ENCODE data around the gene MYO10. TPM values are rescaled to one million over a fixed set of nuclear protein-coding genes. Genes with fewer than 3 reads are reported as not detected.

The MYO10 gene
- total and polyA plus RNA-seq, 2 experiments from 2014 or later, result 119 to 276 TPM

DNA sequence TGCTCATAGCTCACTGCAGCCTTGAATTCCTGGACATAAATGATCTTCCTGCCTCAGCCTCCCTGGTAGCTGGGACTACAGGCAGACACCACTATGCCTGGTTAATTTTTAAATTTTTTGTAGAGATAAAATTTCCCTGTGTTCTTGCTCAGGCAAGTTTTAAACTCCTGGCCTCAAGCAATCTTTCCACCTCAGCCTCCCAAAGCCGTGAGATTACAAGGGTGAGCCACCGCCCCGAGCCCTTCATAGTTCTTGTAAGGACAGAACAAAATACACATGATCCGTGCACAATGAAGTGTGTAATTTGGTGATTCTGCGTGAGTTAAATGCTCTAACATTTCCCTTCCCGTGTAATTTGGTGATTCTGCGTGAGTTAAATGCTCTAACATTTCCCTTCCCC lies 27.7 kb upstream of the MYO10 start (continued):
- TF ChIP-seq EZH2 (IDR thresholded peaks at IDR 0.05; ENCODE audit: low read depth, unreplicated experiment) (no peak), POLR2AphosphoS5 (IDR thresholded peaks at IDR 0.05; ENCODE audit: low read depth) (no peak), ZNF114 (CRISPR knock-in tag; IDR thresholded peaks at IDR 0.05) (no peak), CREB1 (CRISPR knock-in tag; IDR thresholded peaks at IDR 0.05; ENCODE audit: low read depth) (no peak), STAT1 (IDR thresholded peaks at IDR 0.05; ENCODE audit: unreplicated experiment) (no peak)
- TF ChIP-seq, protein P1, sequence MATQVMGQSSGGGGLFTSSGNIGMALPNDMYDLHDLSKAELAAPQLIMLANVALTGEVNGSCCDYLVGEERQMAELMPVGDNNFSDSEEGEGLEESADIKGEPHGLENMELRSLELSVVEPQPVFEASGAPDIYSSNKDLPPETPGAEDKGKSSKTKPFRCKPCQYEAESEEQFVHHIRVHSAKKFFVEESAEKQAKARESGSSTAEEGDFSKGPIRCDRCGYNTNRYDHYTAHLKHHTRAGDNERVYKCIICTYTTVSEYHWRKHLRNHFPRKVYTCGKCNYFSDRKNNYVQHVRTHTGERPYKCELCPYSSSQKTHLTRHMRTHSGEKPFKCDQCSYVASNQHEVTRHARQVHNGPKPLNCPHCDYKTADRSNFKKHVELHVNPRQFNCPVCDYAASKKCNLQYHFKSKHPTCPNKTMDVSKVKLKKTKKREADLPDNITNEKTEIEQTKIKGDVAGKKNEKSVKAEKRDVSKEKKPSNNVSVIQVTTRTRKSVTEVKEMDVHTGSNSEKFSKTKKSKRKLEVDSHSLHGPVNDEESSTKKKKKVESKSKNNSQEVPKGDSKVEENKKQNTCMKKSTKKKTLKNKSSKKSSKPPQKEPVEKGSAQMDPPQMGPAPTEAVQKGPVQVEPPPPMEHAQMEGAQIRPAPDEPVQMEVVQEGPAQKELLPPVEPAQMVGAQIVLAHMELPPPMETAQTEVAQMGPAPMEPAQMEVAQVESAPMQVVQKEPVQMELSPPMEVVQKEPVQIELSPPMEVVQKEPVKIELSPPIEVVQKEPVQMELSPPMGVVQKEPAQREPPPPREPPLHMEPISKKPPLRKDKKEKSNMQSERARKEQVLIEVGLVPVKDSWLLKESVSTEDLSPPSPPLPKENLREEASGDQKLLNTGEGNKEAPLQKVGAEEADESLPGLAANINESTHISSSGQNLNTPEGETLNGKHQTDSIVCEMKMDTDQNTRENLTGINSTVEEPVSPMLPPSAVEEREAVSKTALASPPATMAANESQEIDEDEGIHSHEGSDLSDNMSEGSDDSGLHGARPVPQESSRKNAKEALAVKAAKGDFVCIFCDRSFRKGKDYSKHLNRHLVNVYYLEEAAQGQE (IDR thresholded peaks at IDR 0.05; ENCODE audit: unreplicated experiment), result no peak

DNA sequence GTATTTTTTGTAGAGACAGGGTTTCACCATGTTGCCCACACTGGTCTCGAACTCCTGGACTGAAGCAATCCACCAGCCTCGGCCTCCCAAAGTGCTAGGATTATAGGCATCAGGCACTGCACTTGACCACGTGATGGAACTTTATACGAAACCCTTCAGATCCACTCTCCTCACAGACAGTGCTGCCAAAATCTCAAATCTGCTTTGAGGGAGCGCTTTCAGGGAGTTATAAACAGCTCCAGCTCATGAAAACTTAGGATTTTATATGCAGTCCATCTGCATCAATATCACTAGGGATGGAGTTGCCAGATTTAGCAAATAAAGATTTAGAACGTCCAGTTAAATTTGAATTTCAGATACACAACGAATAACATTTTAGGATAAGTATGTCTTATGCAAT lies 25.0 kb upstream of the MYO10 start:
- Mint-ChIP-seq H3K27me3 (ENCODE audit: insufficient read depth, low read depth, poor library complexity) (peaks cover 2% of the 10 kb centered on the region), H3K36me3 (ENCODE audit: low read depth) (no peaks in the 10 kb centered on the region), H3K27ac (no peak overlapping the region), H3K9me3 (peaks cover 3% of the 10 kb centered on the region; the same call in 2 of the 3 replicates), H3K4me1 (peaks cover 11% of the 10 kb centered on the region; the same call in 2 of the 3 replicates), H3K4me3 (no peak overlapping the region)
- Histone ChIP-seq H3K27me3 (ENCODE audit: insufficient read depth) (no peaks in the 10 kb centered on the region), H3K4me1 (ENCODE audit: insufficient read depth) (no peaks in the 10 kb centered on the region), H3K4me2 (no peak overlapping the region), H3F3A (replicated peaks; ENCODE audit: low read depth) (no peaks in the 10 kb centered on the region), H3K4me3 (no peak overlapping the region), H3K36me3 (ENCODE audit: insufficient read depth) (no peaks in the 10 kb centered on the region), H3K79me2 (replicated peaks; ENCODE audit: insufficient read depth) (no peaks in the 10 kb centered on the region), H3K27ac (ENCODE audit: low read depth) (no peak overlapping the region), H4K20me1 (replicated peaks; ENCODE audit: insufficient read depth) (no peaks in the 10 kb centered on the region), H2AFZ (peak overlapping the region; percentile 59; the same call in 1 of the 2 replicates), H3K9me2 (ENCODE audit: insufficient read depth) (no peaks in the 10 kb centered on the region)
- DNase-seq (ENCODE audit: low spot score) (no peak), ATAC-seq (no peak)
- no peak for TF ChIP-seq ZNF331 (CRISPR knock-in tag; IDR thresholded peaks at IDR 0.05; ENCODE audit: low read depth)
- TF ChIP-seq EZH2 (IDR thresholded peaks at IDR 0.05; ENCODE audit: low read depth, unreplicated experiment), result no peak
- no peak for TF ChIP-seq JUNB (IDR thresholded peaks at IDR 0.05; ENCODE audit: unreplicated experiment)
- TF ChIP-seq ZNF114 (CRISPR knock-in tag; IDR thresholded peaks at IDR 0.05), result no peak
- TF ChIP-seq, protein P2, sequence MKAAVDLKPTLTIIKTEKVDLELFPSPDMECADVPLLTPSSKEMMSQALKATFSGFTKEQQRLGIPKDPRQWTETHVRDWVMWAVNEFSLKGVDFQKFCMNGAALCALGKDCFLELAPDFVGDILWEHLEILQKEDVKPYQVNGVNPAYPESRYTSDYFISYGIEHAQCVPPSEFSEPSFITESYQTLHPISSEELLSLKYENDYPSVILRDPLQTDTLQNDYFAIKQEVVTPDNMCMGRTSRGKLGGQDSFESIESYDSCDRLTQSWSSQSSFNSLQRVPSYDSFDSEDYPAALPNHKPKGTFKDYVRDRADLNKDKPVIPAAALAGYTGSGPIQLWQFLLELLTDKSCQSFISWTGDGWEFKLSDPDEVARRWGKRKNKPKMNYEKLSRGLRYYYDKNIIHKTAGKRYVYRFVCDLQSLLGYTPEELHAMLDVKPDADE (IDR thresholded peaks at IDR 0.05), result no peak
- TF ChIP-seq NANOG (IDR thresholded peaks at IDR 0.05; ENCODE audit: borderline replicate concordance), result no peak
- TF ChIP-seq, protein P3, sequence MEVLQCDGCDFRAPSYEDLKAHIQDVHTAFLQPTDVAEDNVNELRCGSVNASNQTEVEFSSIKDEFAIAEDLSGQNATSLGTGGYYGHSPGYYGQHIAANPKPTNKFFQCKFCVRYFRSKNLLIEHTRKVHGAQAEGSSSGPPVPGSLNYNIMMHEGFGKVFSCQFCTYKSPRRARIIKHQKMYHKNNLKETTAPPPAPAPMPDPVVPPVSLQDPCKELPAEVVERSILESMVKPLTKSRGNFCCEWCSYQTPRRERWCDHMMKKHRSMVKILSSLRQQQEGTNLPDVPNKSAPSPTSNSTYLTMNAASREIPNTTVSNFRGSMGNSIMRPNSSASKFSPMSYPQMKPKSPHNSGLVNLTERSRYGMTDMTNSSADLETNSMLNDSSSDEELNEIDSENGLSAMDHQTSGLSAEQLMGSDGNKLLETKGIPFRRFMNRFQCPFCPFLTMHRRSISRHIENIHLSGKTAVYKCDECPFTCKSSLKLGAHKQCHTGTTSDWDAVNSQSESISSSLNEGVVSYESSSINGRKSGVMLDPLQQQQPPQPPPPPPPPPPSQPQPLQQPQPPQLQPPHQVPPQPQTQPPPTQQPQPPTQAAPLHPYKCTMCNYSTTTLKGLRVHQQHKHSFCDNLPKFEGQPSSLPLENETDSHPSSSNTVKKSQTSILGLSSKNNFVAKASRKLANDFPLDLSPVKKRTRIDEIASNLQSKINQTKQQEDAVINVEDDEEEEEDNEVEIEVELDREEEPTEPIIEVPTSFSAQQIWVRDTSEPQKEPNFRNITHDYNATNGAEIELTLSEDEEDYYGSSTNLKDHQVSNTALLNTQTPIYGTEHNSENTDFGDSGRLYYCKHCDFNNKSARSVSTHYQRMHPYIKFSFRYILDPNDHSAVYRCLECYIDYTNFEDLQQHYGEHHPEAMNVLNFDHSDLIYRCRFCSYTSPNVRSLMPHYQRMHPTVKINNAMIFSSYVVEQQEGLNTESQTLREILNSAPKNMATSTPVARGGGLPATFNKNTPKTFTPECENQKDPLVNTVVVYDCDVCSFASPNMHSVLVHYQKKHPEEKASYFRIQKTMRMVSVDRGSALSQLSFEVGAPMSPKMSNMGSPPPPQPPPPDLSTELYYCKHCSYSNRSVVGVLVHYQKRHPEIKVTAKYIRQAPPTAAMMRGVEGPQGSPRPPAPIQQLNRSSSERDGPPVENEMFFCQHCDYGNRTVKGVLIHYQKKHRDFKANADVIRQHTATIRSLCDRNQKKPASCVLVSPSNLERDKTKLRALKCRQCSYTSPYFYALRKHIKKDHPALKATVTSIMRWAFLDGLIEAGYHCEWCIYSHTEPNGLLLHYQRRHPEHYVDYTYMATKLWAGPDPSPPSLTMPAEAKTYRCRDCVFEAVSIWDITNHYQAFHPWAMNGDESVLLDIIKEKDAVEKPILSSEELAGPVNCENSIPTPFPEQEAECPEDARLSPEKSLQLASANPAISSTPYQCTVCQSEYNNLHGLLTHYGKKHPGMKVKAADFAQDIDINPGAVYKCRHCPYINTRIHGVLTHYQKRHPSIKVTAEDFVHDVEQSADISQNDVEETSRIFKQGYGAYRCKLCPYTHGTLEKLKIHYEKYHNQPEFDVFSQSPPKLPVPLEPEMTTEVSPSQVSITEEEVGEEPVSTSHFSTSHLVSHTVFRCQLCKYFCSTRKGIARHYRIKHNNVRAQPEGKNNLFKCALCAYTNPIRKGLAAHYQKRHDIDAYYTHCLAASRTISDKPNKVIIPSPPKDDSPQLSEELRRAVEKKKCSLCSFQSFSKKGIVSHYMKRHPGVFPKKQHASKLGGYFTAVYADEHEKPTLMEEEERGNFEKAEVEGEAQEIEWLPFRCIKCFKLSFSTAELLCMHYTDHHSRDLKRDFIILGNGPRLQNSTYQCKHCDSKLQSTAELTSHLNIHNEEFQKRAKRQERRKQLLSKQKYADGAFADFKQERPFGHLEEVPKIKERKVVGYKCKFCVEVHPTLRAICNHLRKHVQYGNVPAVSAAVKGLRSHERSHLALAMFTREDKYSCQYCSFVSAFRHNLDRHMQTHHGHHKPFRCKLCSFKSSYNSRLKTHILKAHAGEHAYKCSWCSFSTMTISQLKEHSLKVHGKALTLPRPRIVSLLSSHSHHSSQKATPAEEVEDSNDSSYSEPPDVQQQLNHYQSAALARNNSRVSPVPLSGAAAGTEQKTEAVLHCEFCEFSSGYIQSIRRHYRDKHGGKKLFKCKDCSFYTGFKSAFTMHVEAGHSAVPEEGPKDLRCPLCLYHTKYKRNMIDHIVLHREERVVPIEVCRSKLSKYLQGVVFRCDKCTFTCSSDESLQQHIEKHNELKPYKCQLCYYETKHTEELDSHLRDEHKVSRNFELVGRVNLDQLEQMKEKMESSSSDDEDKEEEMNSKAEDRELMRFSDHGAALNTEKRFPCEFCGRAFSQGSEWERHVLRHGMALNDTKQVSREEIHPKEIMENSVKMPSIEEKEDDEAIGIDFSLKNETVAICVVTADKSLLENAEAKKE (CRISPR knock-in tag; IDR thresholded peaks at IDR 0.05), result no peak
- TF ChIP-seq, protein P4, sequence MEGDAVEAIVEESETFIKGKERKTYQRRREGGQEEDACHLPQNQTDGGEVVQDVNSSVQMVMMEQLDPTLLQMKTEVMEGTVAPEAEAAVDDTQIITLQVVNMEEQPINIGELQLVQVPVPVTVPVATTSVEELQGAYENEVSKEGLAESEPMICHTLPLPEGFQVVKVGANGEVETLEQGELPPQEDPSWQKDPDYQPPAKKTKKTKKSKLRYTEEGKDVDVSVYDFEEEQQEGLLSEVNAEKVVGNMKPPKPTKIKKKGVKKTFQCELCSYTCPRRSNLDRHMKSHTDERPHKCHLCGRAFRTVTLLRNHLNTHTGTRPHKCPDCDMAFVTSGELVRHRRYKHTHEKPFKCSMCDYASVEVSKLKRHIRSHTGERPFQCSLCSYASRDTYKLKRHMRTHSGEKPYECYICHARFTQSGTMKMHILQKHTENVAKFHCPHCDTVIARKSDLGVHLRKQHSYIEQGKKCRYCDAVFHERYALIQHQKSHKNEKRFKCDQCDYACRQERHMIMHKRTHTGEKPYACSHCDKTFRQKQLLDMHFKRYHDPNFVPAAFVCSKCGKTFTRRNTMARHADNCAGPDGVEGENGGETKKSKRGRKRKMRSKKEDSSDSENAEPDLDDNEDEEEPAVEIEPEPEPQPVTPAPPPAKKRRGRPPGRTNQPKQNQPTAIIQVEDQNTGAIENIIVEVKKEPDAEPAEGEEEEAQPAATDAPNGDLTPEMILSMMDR (conservative IDR thresholded peaks at IDR 0.05; ENCODE audit: low read depth in 2 of 2), result no peak
- no peak for TF ChIP-seq STAT1 (IDR thresholded peaks at IDR 0.05; ENCODE audit: unreplicated experiment)

Data from GM23338 (cell line).